ENCODE data around the gene DAPK3.
A peak's percentile ranks its signal among the peaks of the same experiment; 100 is the strongest.
"Not testable (repeated sequence)": the region's sequence is repeated elsewhere in the genome, so short reads cannot be mapped to it uniquely, and the experiment has no call there.

DAPK3 gene

GRCh38 chr19:4005436-4005835 lies 34.5 kb upstream of the DAPK3 start:
- DNase-seq (ENCODE audit: low read depth in 2 of 2): not testable (repeated sequence)

DNA sequence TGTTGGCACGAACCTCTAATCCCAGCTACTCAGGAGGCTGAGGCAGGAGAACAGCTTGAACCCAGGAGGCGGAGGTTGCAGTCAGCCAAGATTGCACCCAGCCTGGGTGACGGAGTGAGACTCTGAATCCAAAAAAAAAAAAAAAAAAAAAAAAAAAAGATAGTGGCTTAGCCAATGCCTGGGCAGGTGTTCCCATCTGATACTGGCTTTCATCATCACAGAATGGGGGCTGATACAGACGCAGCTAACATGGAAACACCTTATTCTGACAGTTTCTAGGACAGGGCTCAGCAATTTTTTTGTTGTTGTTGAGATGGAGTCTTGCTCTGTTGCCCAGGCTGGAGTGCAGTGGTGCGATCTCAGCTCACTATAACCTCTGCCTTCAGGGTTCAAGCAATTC lies 29.9 kb upstream of the DAPK3 start:
- DNase-seq (ENCODE audit: low read depth in 2 of 2): not testable (repeated sequence)

DNA sequence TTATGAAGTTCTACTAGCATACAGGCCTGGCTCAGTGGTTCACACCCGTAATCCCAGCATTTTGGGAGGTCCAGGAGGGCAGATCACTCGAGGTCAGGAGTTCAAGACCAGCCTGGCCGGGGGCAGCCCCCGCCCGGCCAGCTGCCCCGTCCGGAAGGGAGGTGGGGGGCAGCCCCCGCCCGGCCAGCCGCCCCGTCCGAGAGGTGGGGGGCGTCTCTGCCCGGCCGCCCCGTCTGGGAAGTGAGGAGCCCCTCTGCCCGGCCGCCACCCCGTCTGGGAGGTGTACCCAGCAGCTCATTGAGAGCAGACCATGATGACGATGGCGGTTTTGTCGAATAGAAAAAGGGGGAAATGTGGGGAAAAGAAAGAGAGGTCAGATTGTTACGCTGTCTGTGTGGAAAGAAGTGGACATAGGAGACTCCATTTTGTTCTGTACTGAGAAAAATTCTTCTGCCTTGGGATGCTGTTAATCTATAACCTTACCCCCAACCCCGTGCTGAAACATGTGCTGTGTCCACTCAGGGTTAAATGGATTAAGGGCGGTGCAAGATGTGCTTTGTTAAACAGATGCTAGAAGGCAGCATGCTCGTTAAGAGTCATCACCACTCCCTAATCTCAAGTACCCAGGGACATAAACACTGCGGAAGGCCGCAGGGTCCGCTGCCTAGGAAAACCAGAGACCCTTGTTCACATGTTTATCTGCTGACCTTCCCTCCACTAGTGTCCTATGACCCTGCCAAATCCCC lies 27.9 kb upstream of the DAPK3 start:
- DNase-seq (ENCODE audit: low read depth in 2 of 2): not testable (repeated sequence)

- no peak for DNase-seq (ENCODE audit: low read depth in 2 of 2)
These were observed 24.7 kb upstream of the DAPK3 start for GRCh38 chr19:3995607-3996006.

GRCh38 chr19:3990815-3991117 lies 19.9 kb upstream of the DAPK3 start:
- no peak for DNase-seq (ENCODE audit: low read depth in 2 of 2)

DNA sequence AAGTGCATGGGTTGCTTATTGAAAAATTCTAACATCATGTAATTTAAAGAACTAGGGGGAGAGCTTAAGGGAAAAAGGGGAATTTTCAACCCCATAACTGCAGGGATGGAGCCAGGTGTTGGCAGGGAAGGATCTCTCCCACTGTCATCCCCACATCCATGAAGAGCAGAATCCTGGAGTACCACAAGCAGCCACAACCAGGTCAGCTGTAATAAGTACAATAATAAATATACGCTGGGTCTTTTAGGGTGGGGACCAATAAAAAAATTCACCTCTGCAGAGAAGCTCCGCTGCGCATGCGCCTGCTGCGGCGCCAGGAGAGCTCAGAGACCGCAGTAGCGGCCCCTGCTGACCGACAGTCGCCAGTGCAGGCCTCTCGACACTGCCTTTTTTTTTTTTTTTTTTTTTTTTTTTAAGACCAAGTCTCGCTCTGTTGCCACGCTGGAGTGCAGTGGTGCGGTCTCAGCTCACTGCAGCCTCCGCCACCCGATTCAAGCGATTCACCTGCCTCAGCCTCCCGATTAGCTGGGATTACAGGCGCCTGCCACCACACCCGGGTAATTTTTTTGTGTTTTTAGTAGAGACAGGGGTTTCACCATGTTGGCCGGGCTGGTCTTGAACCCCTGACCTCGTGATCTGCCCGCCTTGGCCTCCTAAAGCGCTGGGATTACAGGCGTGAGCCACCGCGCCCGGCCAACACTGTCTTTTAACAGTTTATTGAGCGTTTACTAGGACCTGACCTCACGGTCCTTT lies 16.9 kb upstream of the DAPK3 start:
- peak; percentile 69 to 82 for DNase-seq (ENCODE audit: low read depth in 2 of 2)

GRCh38 chr19:3986260-3987041 lies 15.6 kb upstream of the DAPK3 start:
- DNase-seq (ENCODE audit: low read depth in 2 of 2): no peak

- DNase-seq (ENCODE audit: low read depth in 2 of 2): no peak
These were observed 14.9 kb upstream of the DAPK3 start for GRCh38 chr19:3985643-3986259.

DNA sequence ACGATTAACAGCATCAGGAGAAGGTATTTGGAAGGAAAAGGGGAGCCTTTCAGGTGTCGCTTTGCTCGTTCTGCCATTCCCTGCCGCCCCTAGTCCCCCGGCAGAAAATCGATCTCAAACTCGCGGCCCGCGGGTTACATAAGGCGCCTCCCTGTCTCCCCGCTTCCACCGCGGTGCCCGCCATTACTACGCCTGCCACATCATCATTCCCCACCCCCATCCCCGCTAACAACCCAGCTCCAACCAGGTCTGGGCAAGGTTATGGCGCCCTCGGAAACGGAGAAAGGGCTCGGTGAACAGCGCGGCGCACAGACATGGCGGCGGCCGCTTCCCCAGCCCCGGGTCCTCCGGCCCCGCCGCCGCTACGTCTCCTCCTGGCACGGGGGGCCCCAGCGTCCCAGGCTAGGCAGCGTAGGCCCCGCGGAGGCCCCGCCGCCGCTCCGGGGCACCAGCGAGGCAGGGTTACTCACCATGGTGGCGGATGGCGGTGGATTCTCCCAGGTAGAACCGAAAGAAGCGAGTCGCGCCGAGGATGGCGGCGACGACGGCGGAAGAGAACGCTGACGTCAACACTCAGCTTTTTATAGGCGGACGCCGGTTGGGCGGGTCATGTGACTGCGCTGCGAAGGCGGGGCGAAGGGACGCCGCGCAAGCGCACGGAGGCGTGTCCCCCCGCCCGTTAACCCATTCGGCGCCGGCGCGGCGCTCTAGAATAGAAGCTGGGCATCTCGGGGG lies 14.2 kb upstream of the DAPK3 start, which contains the start of gene EEF2:
Gene EEF2, minus strand, starts transcription at position 556 of the 735 bp plus-strand sequence. Its CDS starts 83 bp downstream, at position 473.
- peak; percentile 88 to 90 for DNase-seq (ENCODE audit: low read depth in 2 of 2)

DNA sequence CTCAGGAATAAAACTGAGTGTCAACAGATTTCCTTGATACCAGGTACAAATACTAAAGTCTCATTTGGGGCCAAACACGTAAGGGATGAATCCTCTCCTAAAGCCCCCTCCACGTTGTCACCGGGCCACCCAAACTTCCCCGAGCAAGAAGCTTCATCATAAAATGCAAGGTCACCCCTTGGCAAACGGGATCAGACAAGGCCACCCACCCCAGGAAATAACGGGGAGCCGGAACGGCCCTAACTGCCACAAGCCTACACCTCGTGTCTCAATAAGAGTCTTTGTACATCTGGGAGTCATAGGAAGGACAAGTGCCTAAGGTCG lies 13.6 kb upstream of the DAPK3 start:
- DNase-seq (ENCODE audit: low read depth in 2 of 2): no peak

DNA sequence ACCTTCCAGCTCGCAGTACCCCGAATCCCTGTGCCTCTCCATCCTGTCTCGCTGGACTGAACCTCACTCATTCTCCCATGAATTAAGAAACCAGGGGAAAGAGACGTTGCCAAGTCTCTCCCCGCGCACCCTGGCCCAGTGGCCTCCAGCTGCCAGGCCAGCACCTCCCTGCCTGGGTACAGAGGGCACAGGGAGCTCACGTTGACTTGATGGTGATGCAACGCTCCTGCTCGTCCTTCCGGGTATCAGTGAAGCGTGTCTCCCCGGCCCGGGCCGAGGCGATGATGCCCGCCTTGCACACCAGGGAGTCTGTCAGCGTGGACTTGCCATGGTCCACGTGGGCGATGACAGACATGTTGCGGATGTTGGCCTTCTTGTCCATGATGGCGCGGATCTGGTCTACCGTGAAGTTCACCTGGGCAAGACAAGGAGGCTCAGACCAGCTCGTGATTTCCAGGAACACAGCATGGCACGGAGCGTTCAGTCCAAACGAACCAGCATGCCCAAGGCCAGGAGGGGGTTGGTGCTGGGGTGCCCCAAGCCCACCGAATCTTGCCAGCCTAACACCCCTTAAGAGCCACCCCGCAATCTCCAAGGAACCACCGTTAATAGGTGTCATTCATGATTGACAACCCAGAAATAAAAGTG lies 13.2 kb upstream of the DAPK3 start:
- no peak for DNase-seq (ENCODE audit: low read depth in 2 of 2)

DNA sequence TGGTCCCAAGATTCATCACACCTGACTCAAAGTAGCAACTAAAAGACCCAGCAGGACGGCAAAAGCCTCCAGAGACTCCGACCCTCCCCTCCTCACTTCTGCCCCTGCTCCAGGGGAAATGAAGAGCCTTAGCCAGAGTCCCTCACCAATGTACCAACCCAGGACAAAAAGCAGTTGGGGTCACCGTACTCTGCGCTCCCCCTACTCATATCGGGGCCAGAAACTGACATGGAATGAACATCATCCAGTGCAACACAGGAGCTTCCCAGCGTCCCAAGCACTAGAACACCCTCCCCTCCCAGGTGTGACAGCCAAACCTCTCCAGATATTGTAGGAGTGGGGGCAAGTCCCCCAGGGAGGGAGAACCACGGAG lies 12.6 kb upstream of the DAPK3 start:
- DNase-seq (ENCODE audit: low read depth in 2 of 2): no peak

DNA sequence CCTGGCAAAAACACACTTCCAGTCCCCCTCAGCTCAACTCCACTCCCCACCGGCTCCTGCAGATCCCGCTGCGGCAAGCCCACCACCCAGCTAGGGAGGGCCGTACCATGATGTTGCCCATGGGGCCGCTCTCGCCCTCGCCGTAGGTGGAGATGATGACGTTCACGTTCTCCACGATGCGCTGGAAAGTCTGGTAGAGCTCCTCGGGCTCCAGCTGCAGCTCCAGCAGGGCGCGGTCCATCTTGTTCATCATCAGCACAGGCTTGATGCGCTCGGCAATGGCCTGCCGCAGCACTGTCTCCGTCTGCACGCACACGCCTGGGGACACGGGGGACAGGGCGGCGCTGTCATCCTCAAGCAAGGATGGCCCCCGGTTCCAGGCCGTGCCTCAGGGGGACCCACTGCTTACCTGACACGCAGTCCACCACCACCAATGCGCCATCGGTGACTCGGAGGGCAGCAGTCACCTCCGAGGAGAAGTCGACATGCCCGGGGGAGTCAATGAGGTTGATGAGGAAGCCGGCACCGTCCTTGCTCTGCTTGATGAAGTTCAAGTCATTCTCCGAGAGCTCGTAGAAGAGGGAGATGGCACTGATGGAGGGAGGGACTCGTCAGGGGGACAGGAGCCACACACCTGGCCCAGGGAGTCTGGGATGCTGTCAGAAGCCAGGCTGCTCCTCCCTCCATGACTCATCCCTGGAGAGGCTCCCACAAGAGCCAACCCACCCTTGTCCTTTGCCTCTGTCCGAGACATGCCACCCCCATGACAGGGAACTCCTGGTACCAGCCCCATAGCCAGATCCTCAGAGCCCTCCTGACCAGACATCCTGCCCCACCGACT lies 12.0 kb upstream of the DAPK3 start:
- DNase-seq (ENCODE audit: low read depth in 2 of 2): no peak

DNA sequence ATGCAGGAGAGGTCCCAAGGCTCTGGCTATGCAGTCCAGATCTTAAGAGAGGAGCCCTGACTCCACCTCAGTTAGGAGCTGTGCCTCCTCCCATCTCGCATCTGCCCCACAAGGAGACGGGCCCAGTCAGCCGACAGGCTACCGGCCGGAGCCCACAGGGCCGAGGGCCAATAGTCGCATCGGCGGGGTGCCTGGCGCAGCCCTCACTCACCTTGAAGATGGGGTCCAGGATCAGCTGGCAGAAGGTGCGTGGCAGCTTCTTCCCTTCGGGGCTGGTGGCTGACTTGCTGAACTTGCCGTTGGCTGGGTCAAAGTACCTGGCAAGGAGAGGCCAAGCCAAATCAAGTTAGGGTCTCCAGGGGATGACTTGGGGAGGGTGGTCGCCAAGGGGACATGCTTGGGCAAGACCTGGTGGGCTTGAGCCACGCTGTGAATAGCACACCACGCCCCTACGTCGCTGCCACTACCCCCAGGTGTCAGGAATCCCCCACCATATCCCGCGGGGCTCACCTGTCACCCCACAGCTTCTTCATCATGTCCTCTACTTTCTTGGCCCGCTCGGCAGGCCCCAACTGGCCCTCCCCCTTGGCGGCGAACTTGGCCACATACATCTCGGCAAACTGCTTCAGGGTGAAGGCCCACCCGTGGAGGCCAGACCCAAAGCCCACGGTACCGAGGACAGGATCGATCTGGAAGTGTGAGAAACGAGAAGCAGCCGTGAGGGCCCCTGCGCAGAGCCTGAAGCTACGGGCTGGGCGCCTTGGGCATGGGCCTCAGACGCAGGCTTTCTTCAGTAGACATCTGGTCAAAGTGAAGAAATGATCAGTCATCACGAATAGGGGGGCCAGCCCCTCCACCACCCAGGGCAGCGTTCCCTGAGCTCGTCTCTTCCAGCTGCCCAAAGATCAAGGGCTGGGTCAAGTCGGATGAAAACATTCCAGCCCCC lies 11.1 kb upstream of the DAPK3 start:
- no peak for DNase-seq (ENCODE audit: low read depth in 2 of 2)

DNA sequence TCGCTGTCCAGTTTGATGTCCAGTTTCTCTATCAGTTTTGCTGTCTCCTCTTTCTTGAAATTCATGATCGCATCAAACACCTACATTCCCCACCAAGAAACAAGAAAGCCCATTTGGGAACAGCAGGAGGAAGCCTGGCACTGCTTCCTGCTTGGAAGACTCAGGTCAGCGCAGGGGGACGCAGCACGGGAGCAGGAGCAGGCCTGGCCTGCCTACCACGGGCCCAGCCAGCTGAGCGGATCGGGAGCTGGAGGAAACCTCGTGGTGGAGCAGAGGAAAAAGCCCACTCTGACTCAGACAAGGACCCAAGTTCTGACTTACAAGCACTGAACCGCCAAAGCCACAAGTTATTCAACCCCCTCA lies 10.5 kb upstream of the DAPK3 start:
- DNase-seq (ENCODE audit: low read depth in 2 of 2): no peak

GRCh38 chr19:3980353-3981251 lies 9.7 kb upstream of the DAPK3 start:
- no peak for DNase-seq (ENCODE audit: low read depth in 2 of 2)

GRCh38 chr19:3979674-3980352 lies 8.9 kb upstream of the DAPK3 start:
- no peak for DNase-seq (ENCODE audit: low read depth in 2 of 2)

DNA sequence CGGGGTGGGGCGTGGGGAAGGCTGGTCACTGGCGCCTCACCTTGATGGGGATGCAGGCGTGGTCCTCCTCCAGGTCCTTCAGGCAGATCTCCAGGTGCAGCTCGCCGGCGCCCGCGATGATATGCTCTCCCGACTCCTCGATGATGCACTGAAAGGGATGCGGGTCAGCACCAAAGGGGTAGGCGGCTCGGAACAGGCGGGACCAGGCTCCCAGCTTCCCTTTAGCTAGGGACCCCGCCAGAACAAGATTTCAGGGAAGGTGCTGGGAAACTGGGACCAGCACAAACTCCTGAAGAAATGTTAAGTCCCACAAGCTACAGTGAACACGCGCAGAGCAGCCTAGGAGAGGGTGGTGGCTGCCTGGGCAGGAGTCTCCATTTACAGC lies 8.4 kb upstream of the DAPK3 start:
- DNase-seq (ENCODE audit: low read depth in 2 of 2): no peak

All from stimulated activated CD8-positive, alpha-beta memory T cell treated with anti-CD3 and anti-CD28 coated beads, Interleukin-7, amount 100 ng/mL, for 1 hour (primary cell).